ENCODE results near the gene REPS2.

DNA sequence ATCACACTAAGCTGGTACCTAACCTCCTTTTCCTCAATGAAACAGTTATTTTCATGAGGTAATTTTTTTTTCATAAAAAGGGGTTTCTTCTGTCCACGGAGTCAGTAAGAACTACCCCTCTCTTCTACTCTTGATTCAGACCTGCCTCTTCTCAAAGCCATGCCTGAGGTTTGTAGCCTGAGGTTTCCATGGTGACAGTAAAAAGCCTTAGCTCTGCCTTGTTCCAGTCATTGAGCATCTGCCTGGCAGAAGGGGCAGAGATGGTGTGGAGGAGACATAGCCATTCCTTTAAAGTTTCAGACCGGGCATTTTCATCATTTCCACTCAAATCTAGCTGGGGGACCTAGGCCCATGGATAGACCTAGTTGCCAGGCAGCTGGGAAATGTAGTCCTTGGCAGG lies 135.5 kb downstream of the REPS2 start:
- TF ChIP-seq BHLHE40 (IDR thresholded peaks at IDR 0.05; ENCODE audit: borderline replicate concordance) (no peak), FOXA1 (IDR thresholded peaks at IDR 0.05) (no peak), SP1 (IDR thresholded peaks at IDR 0.05) (no peak), ZNF384 (IDR thresholded peaks at IDR 0.05) (no peak), NFRKB (IDR thresholded peaks at IDR 0.05) (no peak), HDGF (IDR thresholded peaks at IDR 0.05; ENCODE audit: borderline replicate concordance) (no peak), FOXM1 (IDR thresholded peaks at IDR 0.05; ENCODE audit: borderline replicate concordance) (no peak), SUZ12 (IDR thresholded peaks at IDR 0.05) (no peak), PKNOX1 (IDR thresholded peaks at IDR 0.05) (no peak), LEF1 (IDR thresholded peaks at IDR 0.05; ENCODE audit: borderline replicate concordance) (no peak), ARNT (IDR thresholded peaks at IDR 0.05) (no peak)
